Endothelial cell of umbilical vein (primary cell): ENCODE data around the gene SLC35A5.
"Not testable (repeated sequence)": the region's sequence is repeated elsewhere in the genome, so short reads cannot be mapped to it uniquely, and the experiment has no call there.

Experiments
- EZH2 ChIP-seq: IDR thresholded peaks from 2 replicates; pipeline ENCODE4 v1.6.1; 2012; ENCODE audit warnings: borderline replicate concordance, low read depth, mild to moderate bottlenecking, moderate library complexity, low read length, inconsistent platforms; ENCODE audit not compliant: severe bottlenecking
- POLR2AphosphoS5 ChIP-seq: IDR thresholded peaks from 2 replicates; pipeline ENCODE4 v1.6.1; 2012; ENCODE audit warnings: low read depth, mild to moderate bottlenecking, control low read depth, low read length, moderate library complexity; ENCODE audit not compliant: insufficient read depth
- TF ChIP-seq, protein P1 (sequence below), 2 donors: IDR thresholded peaks; 1 replicate in 1 of 2; 2 replicates in 1 of 2; pipeline ENCODE4 v1.5.1; 2011; ENCODE audit warnings: low read length in 2 of 2, mild to moderate bottlenecking in 2 of 2, moderate library complexity in 2 of 2, control low read depth in 1 of 2, inconsistent platforms in 1 of 2, low read depth in 1 of 2; ENCODE audit not compliant: insufficient read depth in 1 of 2; ENCODE audit errors: extremely low read depth in 1 of 2
- TF ChIP-seq, protein P2 (sequence below): IDR thresholded peaks from 2 replicates; pipeline ENCODE4 v1.6.1; 2011; ENCODE audit not compliant: insufficient read depth, insufficient read length

DNA sequence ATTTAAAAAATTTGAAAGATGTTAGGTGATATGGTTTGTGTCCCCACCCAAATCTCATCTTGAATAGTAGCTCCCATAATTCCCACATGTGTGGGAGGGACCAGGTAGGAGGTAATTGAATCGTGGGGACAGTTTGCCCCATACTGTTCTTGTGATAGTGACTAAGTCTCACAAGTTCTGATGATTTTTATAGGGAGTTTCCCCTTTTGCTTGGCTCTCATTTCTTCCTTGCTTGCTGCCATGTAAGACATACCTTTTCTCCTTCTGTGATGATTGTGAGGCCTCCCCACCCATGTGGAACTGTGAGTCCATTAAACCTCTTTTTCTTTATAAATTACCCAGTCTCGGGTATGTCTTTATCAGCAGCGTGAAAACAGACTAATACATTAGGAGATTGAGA is 42.9 kb upstream of the SLC35A5 start:
- TF ChIP-seq, protein P1, sequence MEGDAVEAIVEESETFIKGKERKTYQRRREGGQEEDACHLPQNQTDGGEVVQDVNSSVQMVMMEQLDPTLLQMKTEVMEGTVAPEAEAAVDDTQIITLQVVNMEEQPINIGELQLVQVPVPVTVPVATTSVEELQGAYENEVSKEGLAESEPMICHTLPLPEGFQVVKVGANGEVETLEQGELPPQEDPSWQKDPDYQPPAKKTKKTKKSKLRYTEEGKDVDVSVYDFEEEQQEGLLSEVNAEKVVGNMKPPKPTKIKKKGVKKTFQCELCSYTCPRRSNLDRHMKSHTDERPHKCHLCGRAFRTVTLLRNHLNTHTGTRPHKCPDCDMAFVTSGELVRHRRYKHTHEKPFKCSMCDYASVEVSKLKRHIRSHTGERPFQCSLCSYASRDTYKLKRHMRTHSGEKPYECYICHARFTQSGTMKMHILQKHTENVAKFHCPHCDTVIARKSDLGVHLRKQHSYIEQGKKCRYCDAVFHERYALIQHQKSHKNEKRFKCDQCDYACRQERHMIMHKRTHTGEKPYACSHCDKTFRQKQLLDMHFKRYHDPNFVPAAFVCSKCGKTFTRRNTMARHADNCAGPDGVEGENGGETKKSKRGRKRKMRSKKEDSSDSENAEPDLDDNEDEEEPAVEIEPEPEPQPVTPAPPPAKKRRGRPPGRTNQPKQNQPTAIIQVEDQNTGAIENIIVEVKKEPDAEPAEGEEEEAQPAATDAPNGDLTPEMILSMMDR (IDR thresholded peaks at IDR 0.05; ENCODE audit: extremely low read depth in 1 of 2, insufficient read depth in 1 of 2, low read depth in 1 of 2, low read length in 2 of 2) = not testable (repeated sequence)
- TF ChIP-seq EZH2, POLR2AphosphoS5: not testable (repeated sequence)
- TF ChIP-seq, protein P2, sequence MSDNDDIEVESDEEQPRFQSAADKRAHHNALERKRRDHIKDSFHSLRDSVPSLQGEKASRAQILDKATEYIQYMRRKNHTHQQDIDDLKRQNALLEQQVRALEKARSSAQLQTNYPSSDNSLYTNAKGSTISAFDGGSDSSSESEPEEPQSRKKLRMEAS = not testable (repeated sequence)
